Tibial artery (tissue), 4 donors: ENCODE measurements around the gene FAM53B.

ENCODE experiments used
- DNase-seq, 2 donors: peaks; one replicate each; pipeline ENCODE4 v3.0.0-alpha.2; 2019
- H3K27ac ChIP-seq, 2 donors: fragments of 200-600 bp; sonication (generic) in 1 of 2; 1 replicate in 1 of 2; 2 replicates in 1 of 2; pipeline ENCODE4 v1.5.1; 2018 to 2019; ENCODE audit warnings: mild to moderate bottlenecking in 1 of 2
- H3K27me3 ChIP-seq, 2 donors: fragments of 200-600 bp; sonication (generic) in 1 of 2; one replicate each; pipeline versions ENCODE4 v1.5.1 to v1.6.0; 2016 to 2019
- H3K36me3 ChIP-seq, 3 donors: fragments of 200-600 bp; sonication (generic) in 2 of 3; one replicate each; pipeline ENCODE4 v1.5.1; 2016 to 2019; ENCODE audit warnings: mild to moderate bottlenecking in 2 of 3
- H3K4me1 ChIP-seq, 4 donors: fragments of 200-600 bp; sonication (generic) in 2 of 4; 1 replicate in 3 of 4; 2 replicates in 1 of 4; pipeline ENCODE4 v1.5.1; 2016 to 2019
- H3K4me3 ChIP-seq, 2 donors: fragments of 200-600 bp; sonication (generic) in 1 of 2; 1 replicate in 1 of 2; 2 replicates in 1 of 2; pipeline ENCODE4 v1.5.1; 2018 to 2019; ENCODE audit warnings: mild to moderate bottlenecking in 2 of 2
- H3K9me3 ChIP-seq, 3 donors: fragments of 200-600 bp; sonication (generic) in 1 of 3; one replicate each; pipeline ENCODE4 v1.5.1; 2016 to 2019
- CTCF ChIP-seq, 2 experiments: fragments of 200-600 bp in 1 of 2; fragments of 450-650 bp in 1 of 2; IDR thresholded peaks; one replicate each; pipeline ENCODE4 v1.5.1; 2017 to 2019; ENCODE audit warnings: antibody characterized with exemption in 2 of 2, mild to moderate bottlenecking in 1 of 2, moderate library complexity in 1 of 2
- intact Hi-C: fragments of 100-400 bp; cut with DNase I; formaldehyde crosslinking; loops from one replicate; pipeline ENCODE4 v1.15.0; 2023; ENCODE audit warnings: low total_unique reads

Gene FAM53B

DNA sequence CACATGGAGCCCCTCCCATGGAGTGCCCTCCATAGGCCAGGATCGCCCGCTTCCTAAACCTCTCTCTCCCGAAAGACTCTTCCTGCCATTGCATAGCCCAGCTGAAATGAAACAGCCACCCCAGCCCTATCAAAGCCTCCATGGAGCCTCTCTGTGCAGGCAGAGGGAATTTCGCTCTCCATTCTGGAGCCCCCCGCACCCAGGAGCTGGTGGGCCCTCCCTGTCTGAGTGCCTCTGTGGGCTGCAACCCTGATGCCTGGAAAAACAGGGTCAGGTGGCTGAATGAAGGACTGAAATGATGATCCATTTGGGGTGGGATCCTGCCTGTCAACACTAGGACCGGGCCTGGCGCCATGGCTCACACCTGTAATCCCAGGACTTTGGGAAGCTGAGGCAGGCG, 106.4 kb downstream of the FAM53B start:
- intact Hi-C loops, result no loop called here
- Histone ChIP-seq H3K4me1 (peaks cover 0 to 29% (median 13%) of the 10 kb centered on the region in 4 donors), H3K27ac (no peak overlapping the region)

DNA sequence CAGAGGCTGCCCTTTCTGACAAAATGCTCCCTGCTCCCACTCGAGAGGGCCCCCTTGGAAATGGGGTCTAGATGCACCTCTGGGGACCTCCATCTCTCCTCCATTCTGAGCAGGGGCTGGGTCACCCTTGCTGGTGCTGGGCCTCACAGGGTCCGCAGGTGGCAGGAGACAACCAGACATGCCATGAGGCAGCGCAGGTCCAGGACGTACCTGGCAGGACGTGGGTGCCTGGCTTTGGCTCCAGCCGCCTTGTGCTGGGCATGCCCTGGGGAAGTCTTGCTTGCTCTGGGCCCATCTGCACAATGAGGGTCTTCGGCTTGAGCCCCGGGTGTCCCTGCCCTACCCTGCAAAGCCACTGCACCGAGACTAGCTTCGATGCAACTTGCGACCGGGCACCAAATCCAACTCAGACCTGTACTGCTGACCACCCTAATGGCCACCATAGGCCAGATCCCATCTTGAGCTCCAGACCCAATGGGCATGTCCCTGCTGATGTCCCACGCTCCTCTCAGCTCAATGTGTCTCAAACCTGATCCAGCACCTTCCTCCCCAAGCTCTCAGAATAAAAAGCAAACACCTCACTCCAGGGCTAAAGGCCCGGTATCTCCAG, 107.0 kb downstream of the FAM53B start:
- no peaks in the 10 kb centered on the region for H3K36me3 ChIP-seq
- H3K4me3 ChIP-seq, result no peak overlapping the region
- H3K4me1 ChIP-seq, result peaks cover 0 to 31% (median 12%) of the 10 kb centered on the region in 4 donors
- H3K9me3 ChIP-seq, result no peaks in the 10 kb centered on the region
- no peak for TF ChIP-seq CTCF (IDR thresholded peaks at IDR 0.05)
- intact Hi-C loops, result no loop called here
- no peak overlapping the region for H3K27ac ChIP-seq
- DNase-seq, result no peak
- H3K27me3 ChIP-seq, result no peaks in the 10 kb centered on the region

More for the DNA sequence above, 106.4 kb downstream of the FAM53B start:
- DNase-seq, result no peak
- Histone ChIP-seq H3K36me3 (no peaks in the 10 kb centered on the region), H3K4me3 (no peak overlapping the region), H3K27me3 (no peaks in the 10 kb centered on the region), H3K9me3 (no peaks in the 10 kb centered on the region)
- TF ChIP-seq CTCF (IDR thresholded peaks at IDR 0.05), result no peak

- no peak for TF ChIP-seq CTCF (IDR thresholded peaks at IDR 0.05)
- no peak overlapping the region for H3K27ac ChIP-seq
- DNase-seq, result no peak
Measured at GRCh38 chr10:124636271-124636995, 107.7 kb downstream of the FAM53B start.

DNA sequence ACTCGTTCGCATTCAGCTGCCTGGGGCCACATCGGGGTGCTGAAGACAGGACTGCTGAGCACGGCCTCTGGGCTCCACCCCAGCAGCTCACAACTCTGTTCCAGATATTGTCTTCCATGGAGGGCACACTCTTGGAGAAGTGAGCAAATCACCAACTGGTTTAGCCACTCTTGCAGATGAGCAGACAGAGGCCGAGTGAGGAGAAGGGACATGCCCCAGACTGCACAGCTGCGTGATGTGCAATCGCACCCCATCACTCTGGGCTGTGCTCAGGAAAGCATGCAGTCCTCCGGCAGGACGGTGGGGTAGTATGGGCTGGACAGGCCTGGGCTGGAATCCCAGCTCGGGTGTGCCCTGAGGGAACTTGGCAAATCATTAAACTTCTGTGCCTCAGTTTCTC, 111.6 kb downstream of the FAM53B start:
- Histone ChIP-seq H3K4me1 (peaks cover 0 to 48% (median 9%) of the 10 kb centered on the region in 4 donors), H3K27ac (no peak overlapping the region), H3K27me3 (no peaks in the 10 kb centered on the region), H3K4me3 (no peak overlapping the region), H3K9me3 (no peaks in the 10 kb centered on the region), H3K36me3 (no peaks in the 10 kb centered on the region)
- intact Hi-C loops, result no loop called here
- TF ChIP-seq CTCF (IDR thresholded peaks at IDR 0.05), result no peak
- no peak for DNase-seq

More at GRCh38 chr10:124636271-124636995, 107.7 kb downstream of the FAM53B start:
- Histone ChIP-seq H3K4me3 (no peak overlapping the region), H3K27me3 (no peaks in the 10 kb centered on the region), H3K4me1 (peaks cover 0 to 30% (median 6%) of the 10 kb centered on the region in 4 donors), H3K9me3 (no peaks in the 10 kb centered on the region), H3K36me3 (no peaks in the 10 kb centered on the region)
- intact Hi-C loops, result no loop called here

- no peaks in the 10 kb centered on the region for H3K27me3 ChIP-seq
- H3K4me3 ChIP-seq, result no peak overlapping the region
- intact Hi-C loops, result no loop called here
- no peak for DNase-seq
- peaks cover 0 to 52% (median 9%) of the 10 kb centered on the region in 4 donors for H3K4me1 ChIP-seq
- no peaks in the 10 kb centered on the region for H3K9me3 ChIP-seq
- TF ChIP-seq CTCF (IDR thresholded peaks at IDR 0.05), result no peak
- no peaks in the 10 kb centered on the region for H3K36me3 ChIP-seq
- no peak overlapping the region for H3K27ac ChIP-seq
Measured at GRCh38 chr10:124632064-124632531, 112.1 kb downstream of the FAM53B start.
